Measurements from ENCODE around the gene FGF12.

The FGF12 gene

GRCh38 chr3:192188218-192188835 lies 539.0 kb downstream of the FGF12 start:
- in situ Hi-C loops (cut with MboI; ENCODE audit: low pct_unique_long_range_greater_than_20kb, low sequenced_read_pairs, unreplicated experiment): no loop called here
- peak; percentile 56 for DNase-seq (ENCODE audit: low spot score)
- TF ChIP-seq CTCF (IDR thresholded peaks at IDR 0.05; ENCODE audit: extremely low read depth, insufficient read depth, missing control alignments): peak; percentile 79

GRCh38 chr3:192187485-192188051 lies 539.8 kb downstream of the FGF12 start:
- no peak for DNase-seq (ENCODE audit: low spot score)
- no peak for TF ChIP-seq CTCF (IDR thresholded peaks at IDR 0.05; ENCODE audit: extremely low read depth, insufficient read depth, missing control alignments)
- in situ Hi-C loops (cut with MboI; ENCODE audit: low pct_unique_long_range_greater_than_20kb, low sequenced_read_pairs, unreplicated experiment): no loop called here

- in situ Hi-C loops (cut with MboI; ENCODE audit: low pct_unique_long_range_greater_than_20kb, low sequenced_read_pairs, unreplicated experiment): no loop called here
- no peak for DNase-seq (ENCODE audit: low spot score)
- no peak for TF ChIP-seq CTCF (IDR thresholded peaks at IDR 0.05; ENCODE audit: extremely low read depth, insufficient read depth, missing control alignments)
These were observed 540.8 kb downstream of the FGF12 start for GRCh38 chr3:192186498-192186897.

GRCh38 chr3:192186045-192186444 lies 541.3 kb downstream of the FGF12 start:
- in situ Hi-C loops (cut with MboI; ENCODE audit: low pct_unique_long_range_greater_than_20kb, low sequenced_read_pairs, unreplicated experiment): no loop called here
- no peak for TF ChIP-seq CTCF (IDR thresholded peaks at IDR 0.05; ENCODE audit: extremely low read depth, insufficient read depth, missing control alignments)
- DNase-seq (ENCODE audit: low spot score): no peak

- DNase-seq (ENCODE audit: low spot score): no peak
- in situ Hi-C loops (cut with MboI; ENCODE audit: low pct_unique_long_range_greater_than_20kb, low sequenced_read_pairs, unreplicated experiment): no loop called here
- no peak for TF ChIP-seq CTCF (IDR thresholded peaks at IDR 0.05; ENCODE audit: extremely low read depth, insufficient read depth, missing control alignments)
These were observed 544.2 kb downstream of the FGF12 start for GRCh38 chr3:192183109-192183508.

GRCh38 chr3:192181151-192181550 lies 546.2 kb downstream of the FGF12 start:
- in situ Hi-C loops (cut with MboI; ENCODE audit: low pct_unique_long_range_greater_than_20kb, low sequenced_read_pairs, unreplicated experiment): no loop called here
- TF ChIP-seq CTCF (IDR thresholded peaks at IDR 0.05; ENCODE audit: extremely low read depth, insufficient read depth, missing control alignments): no peak
- no peak for DNase-seq (ENCODE audit: low spot score)

Data from GM13977 (cell line).